Smooth muscle cell of the pulmonary artery (primary cell): ENCODE measurements around the gene GPRASP2. TPM values are rescaled to one million over a fixed set of nuclear protein-coding genes. Genes with fewer than 3 reads are reported as not detected.

ENCODE experiments used
- total RNA-seq: library from RNA; depleted of rRNA; stranded (reverse); fragments of >200 nt; gene quantifications from 2 replicates; pipeline ENCODE4 v1.2.3, GENCODE V29; 2014

Gene GPRASP2
- 14.2 and 17.8 TPM in 2 replicates for total RNA-seq

GRCh38 chrX:102712216-102712966 lies at the start of gene GPRASP2:
GPRASP2 (plus strand) TSS chrX:102712448; CDS start chrX:102714870, 2,422 bp downstream.

GRCh38 chrX:102720237-102721168 lies 8.3 kb downstream of the GPRASP2 start, which contains the start of gene GPRASP3:
GPRASP3 (plus strand) TSS chrX:102720743; CDS start chrX:102748996, 28,253 bp downstream.

Other genes starting within 250 kb of the GPRASP2 start
- gene TCP11X2, start 240.6 kb upstream of the GPRASP2 start, total RNA-seq = not detected in 2 replicates
- 0.73 and 2.5 TPM in 2 replicates for gene TMSB15A, start 195.7 kb upstream of the GPRASP2 start, total RNA-seq
- gene ARMCX5, start 112.9 kb upstream of the GPRASP2 start, total RNA-seq = 15.0 and 16.4 TPM in 2 replicates
- 2.8 and 4.6 TPM in 2 replicates for gene GPRASP1, start 61.0 kb upstream of the GPRASP2 start, total RNA-seq
- gene GPRASP3, start 8.3 kb downstream of the GPRASP2 start, total RNA-seq = 5.9 and 6.6 TPM in 2 replicates
- gene RAB40AL, start 224.8 kb downstream of the GPRASP2 start, total RNA-seq = 0.52 and 0.99 TPM in 2 replicates